Measurements from ENCODE around the gene ZNF524. TPM values are rescaled to one million over a fixed set of nuclear protein-coding genes. Genes with fewer than 3 reads are reported as not detected.
A peak's percentile ranks its signal among the peaks of the same experiment; 100 is the strongest.

Gene ZNF524
- total and polyA plus RNA-seq, 9 of the 15 experiments (the other 6 are each of a cell fraction or from before 2014, with no cell fraction given): 0.08 to 15.6 (median 2.9) TPM

- no peak for TF ChIP-seq ZNF512 (tag; IDR thresholded peaks at IDR 0.05)
- no peak for TF ChIP-seq POLR2AphosphoS2 (IDR thresholded peaks at IDR 0.05; ENCODE audit: low read length)
- 0 out of 2 replicates have a peak, but pooled peaks have one; percentile 6 for TF ChIP-seq NKRF (IDR thresholded peaks at IDR 0.05; ENCODE audit: borderline replicate concordance)
- no peak for TF ChIP-seq NFE2L1 (tag; IDR thresholded peaks at IDR 0.05; ENCODE audit: borderline replicate concordance, low read depth)
- TF ChIP-seq HDAC1 (IDR thresholded peaks at IDR 0.05): no peak
- no peak for TF ChIP-seq CREM (IDR thresholded peaks at IDR 0.05; ENCODE audit: low read depth)
- no peak for TF ChIP-seq ZNF589 (CRISPR knock-in tag; IDR thresholded peaks at IDR 0.05; ENCODE audit: low read depth)
- no peak for TF ChIP-seq MTF1 (CRISPR knock-in tag; IDR thresholded peaks at IDR 0.05; ENCODE audit: borderline replicate concordance)
- no peak for TF ChIP-seq ZNF121 (CRISPR knock-in tag; conservative IDR thresholded peaks at IDR 0.05)
- TF ChIP-seq RBM15 (IDR thresholded peaks at IDR 0.05; ENCODE audit: insufficient read depth, low read length): no peak
- no peak for TF ChIP-seq CBX2 (IDR thresholded peaks at IDR 0.05; ENCODE audit: insufficient read depth, low read length, poor library complexity, severe bottlenecking)
- TF ChIP-seq SMAD4 (CRISPR knock-in tag; conservative IDR thresholded peaks at IDR 0.05): 0 out of 2 replicates have a peak, but pooled peaks have one; percentile 4
Measured at GRCh38 chr19:55606471-55606787, 6.3 kb downstream of the ZNF524 start (continued).
